Natural killer cell (primary cell): Measurements from ENCODE around the gene SLC25A26. TPM values are rescaled to one million over a fixed set of nuclear protein-coding genes. Genes with fewer than 3 reads are reported as not detected.

Experiments
- ATAC-seq, 3 donors: fragments of 150-1000 bp in 2 of 3; fragments of 200-7000 bp in 1 of 3; cut with Tn5 transposase; 1 replicate in 1 of 3; 2 replicates in 2 of 3; pipeline ENCODE4 v1.10.0; 2021; ENCODE audit warnings: mild to moderate bottlenecking in 2 of 3, moderate library complexity in 2 of 3
- DNase-seq, 2 donors: peaks; one replicate each; pipeline versions ENCODE4 v3.0.0 to v3.0.0-alpha.2; 2013 to 2021; ENCODE audit warnings: mixed read lengths in 1 of 2
- H3K27ac ChIP-seq: one replicate; pipeline ENCODE4 v1.5.1; 2013; ENCODE audit warnings: mild to moderate bottlenecking, low read length
- H3K27me3 ChIP-seq: one replicate; pipeline ENCODE4 v1.6.1; 2013; ENCODE audit warnings: low read length; ENCODE audit not compliant: control insufficient read depth, insufficient read depth
- H3K36me3 ChIP-seq: one replicate; pipeline ENCODE4 v1.6.1; 2013; ENCODE audit warnings: low read length; ENCODE audit not compliant: control insufficient read depth, insufficient read depth
- H3K4me1 ChIP-seq: one replicate; pipeline ENCODE4 v1.6.1; 2013; ENCODE audit warnings: low read length; ENCODE audit not compliant: control insufficient read depth, insufficient read depth
- H3K4me3 ChIP-seq: one replicate; pipeline ENCODE4 v1.5.1; 2013; ENCODE audit warnings: low read length
- H3K9me3 ChIP-seq: one replicate; pipeline ENCODE4 v1.6.1; 2013; ENCODE audit warnings: low read length; ENCODE audit not compliant: control insufficient read depth, insufficient read depth
- H3K27ac Mint-ChIP-seq, 2 donors: one replicate each; pipeline ENCODE4 v1.8.0; 2022; ENCODE audit warnings: mild to moderate bottlenecking in 2 of 2, mixed read lengths in 2 of 2, moderate library complexity in 1 of 2
- H3K27me3 Mint-ChIP-seq, 2 donors: one replicate each; pipeline ENCODE4 v1.8.0; 2022; ENCODE audit warnings: low read depth in 2 of 2, mixed read lengths in 2 of 2
- H3K36me3 Mint-ChIP-seq: one replicate; pipeline ENCODE4 v1.8.0; 2022; ENCODE audit warnings: mixed read lengths
- H3K4me1 Mint-ChIP-seq, 2 donors: one replicate each; pipeline ENCODE4 v1.8.0; 2022; ENCODE audit warnings: mixed read lengths in 2 of 2
- H3K4me3 Mint-ChIP-seq: one replicate; pipeline ENCODE4 v1.8.0; 2022; ENCODE audit warnings: mild to moderate bottlenecking, moderate library complexity, mixed read lengths
- H3K9me3 Mint-ChIP-seq, 2 donors: one replicate each; pipeline ENCODE4 v1.8.0; 2022; ENCODE audit warnings: mixed read lengths in 2 of 2
- CTCF ChIP-seq: fragments of 200-600 bp; IDR thresholded peaks from one replicate; pipeline ENCODE4 v1.8.0; 2022; ENCODE audit warnings: antibody characterized with exemption
- WGBS: methylation state at CpG from one replicate; pipeline ENCODE4 v1.1.7; 2013; ENCODE audit warnings: missing lambda C conversion rate; ENCODE audit not compliant: insufficient coverage; 5-methylcytosine and 5-hydroxymethylcytosine counted together
- intact Hi-C: fragments of 100-400 bp; cut with micrococcal nuclease; formaldehyde crosslinking; loops from one replicate; pipeline ENCODE4 v1.14.2; 2022
- total RNA-seq, 4 donors: library from RNA; stranded (reverse); fragments of 120-200 nt in 1 of 4; gene quantifications; one replicate each; pipeline versions ENCODE4 v1.2.3 to v1.2.4, GENCODE V29; 2013 to 2022

SLC25A26 gene
- total RNA-seq, 3 donors from 2014 or later (not counting 1 experiment from before 2014, with no cell fraction given), result 18.4 to 23.9 (median 23.3) TPM

GRCh38 chr3:66233033-66233432 is 12.2 kb downstream of the SLC25A26 start:
- no peak for TF ChIP-seq CTCF

DNA sequence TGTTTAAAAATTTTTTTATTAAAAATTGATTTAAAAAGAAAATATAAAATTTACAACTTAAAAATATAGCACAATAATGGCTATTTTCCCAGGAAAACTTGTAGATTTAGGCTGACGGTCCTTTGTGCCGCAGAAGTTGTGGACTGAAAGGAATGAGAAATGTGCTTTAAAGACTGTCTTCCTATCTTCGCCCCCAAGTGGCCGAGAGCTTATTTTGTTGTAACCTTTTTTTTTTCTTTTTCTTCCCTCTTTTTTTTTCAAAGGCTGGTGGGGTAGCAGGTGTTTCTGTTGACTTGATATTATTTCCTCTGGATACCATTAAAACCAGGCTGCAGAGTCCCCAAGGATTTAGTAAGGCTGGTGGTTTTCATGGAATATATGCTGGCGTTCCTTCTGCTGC is 15.5 kb downstream of the SLC25A26 start:
- 90% methylated on average over 2 of the region's 5 CpGs for WGBS
- Mint-ChIP-seq H3K27me3 (no peaks in the 10 kb centered on the region), H3K4me1 (peaks cover 15 to 25% of the 10 kb centered on the region in 2 donors), H3K27ac (no peak overlapping the region), H3K36me3 (peaks cover 13% of the 10 kb centered on the region), H3K4me3 (no peak overlapping the region), H3K9me3 (peaks cover 0 to 3% of the 10 kb centered on the region in 2 donors)
- Histone ChIP-seq H3K4me3 (no peak overlapping the region), H3K4me1 (no peaks in the 10 kb centered on the region), H3K27me3 (no peaks in the 10 kb centered on the region), H3K9me3 (no peaks in the 10 kb centered on the region), H3K27ac (no peak overlapping the region), H3K36me3 (peaks cover 5% of the 10 kb centered on the region)
- DNase-seq, result no peak
- ATAC-seq, result no peak
- TF ChIP-seq CTCF, result no peak
- intact Hi-C loops, result no loop called here

More at GRCh38 chr3:66233033-66233432, 12.2 kb downstream of the SLC25A26 start:
- ATAC-seq, result no peak
- H3K27ac ChIP-seq, result no peak overlapping the region
- no peaks in the 10 kb centered on the region for H3K36me3 Mint-ChIP-seq
- intact Hi-C loops, result no loop called here
- no peaks in the 10 kb centered on the region for H3K27me3 Mint-ChIP-seq
- peaks cover 5% of the 10 kb centered on the region for H3K36me3 ChIP-seq
- no peak for DNase-seq
- no peak overlapping the region for H3K4me3 Mint-ChIP-seq
- H3K4me1 ChIP-seq, result no peaks in the 10 kb centered on the region
- H3K9me3 ChIP-seq, result no peaks in the 10 kb centered on the region
- H3K27ac Mint-ChIP-seq, result no peak overlapping the region
- H3K9me3 Mint-ChIP-seq, result no peaks in the 10 kb centered on the region
- no peaks in the 10 kb centered on the region for H3K27me3 ChIP-seq
- peaks cover 14 to 18% of the 10 kb centered on the region in 2 donors for H3K4me1 Mint-ChIP-seq
- WGBS, result 100% methylated on average over 2 of the region's 4 CpGs
- H3K4me3 ChIP-seq, result no peak overlapping the region

DNA sequence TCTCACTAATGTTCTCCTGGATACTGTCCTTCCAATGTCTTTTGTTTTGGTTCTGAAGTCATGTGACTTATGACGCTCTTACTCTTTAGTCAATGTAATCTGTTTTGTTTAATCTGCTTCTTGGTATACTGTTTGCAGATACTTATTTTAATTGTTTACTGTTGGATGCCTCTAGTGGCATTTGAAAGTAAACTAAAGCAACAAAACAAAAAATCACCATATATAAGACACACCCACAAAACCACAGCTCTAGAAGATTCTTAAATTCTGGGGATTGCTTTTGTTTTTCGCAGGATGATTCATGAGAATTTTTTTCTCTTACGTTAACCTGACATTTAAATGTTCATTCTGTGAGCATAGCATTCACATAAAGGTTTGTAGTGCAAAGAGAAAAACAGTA is 16.8 kb downstream of the SLC25A26 start:
- DNase-seq, result no peak
- no peaks in the 10 kb centered on the region for H3K27me3 ChIP-seq
- intact Hi-C loops, result no loop called here
- H3K36me3 ChIP-seq, result peaks cover 5% of the 10 kb centered on the region
- Mint-ChIP-seq H3K9me3 (peaks cover 0 to 3% of the 10 kb centered on the region in 2 donors), H3K4me3 (no peak overlapping the region), H3K27ac (no peak overlapping the region), H3K36me3 (peaks cover 13% of the 10 kb centered on the region), H3K4me1 (peaks cover 22 to 30% of the 10 kb centered on the region in 2 donors), H3K27me3 (no peaks in the 10 kb centered on the region)
- H3K4me1 ChIP-seq, result no peaks in the 10 kb centered on the region
- H3K9me3 ChIP-seq, result no peaks in the 10 kb centered on the region
- no peak overlapping the region for H3K4me3 ChIP-seq
- WGBS, result no CpG with 5 or more reads among the region's 3 CpGs
- ATAC-seq, result no peak
- TF ChIP-seq CTCF, result no peak
- no peak overlapping the region for H3K27ac ChIP-seq

GRCh38 chr3:66239513-66240123 is 18.8 kb downstream of the SLC25A26 start:
- Mint-ChIP-seq H3K27ac (no peak overlapping the region), H3K4me3 (no peak overlapping the region), H3K4me1 (peaks cover 20 to 36% of the 10 kb centered on the region in 2 donors), H3K9me3 (peaks cover 0 to 3% of the 10 kb centered on the region in 2 donors), H3K36me3 (peaks cover 13% of the 10 kb centered on the region), H3K27me3 (no peaks in the 10 kb centered on the region)
- Histone ChIP-seq H3K36me3 (peaks cover 16% of the 10 kb centered on the region), H3K4me1 (no peaks in the 10 kb centered on the region), H3K27ac (no peak overlapping the region), H3K4me3 (no peak overlapping the region), H3K27me3 (no peaks in the 10 kb centered on the region), H3K9me3 (no peaks in the 10 kb centered on the region)
- DNase-seq, result peak in 1 of 2 donors; percentile 13
- TF ChIP-seq CTCF, result no peak
- ATAC-seq, result no peak
- WGBS, result 65% methylated on average over 2 of the region's 2 CpGs
- intact Hi-C loops, result no loop called here
